ENCODE measurements around the gene ARL6IP4.

ARL6IP4 gene

DNA sequence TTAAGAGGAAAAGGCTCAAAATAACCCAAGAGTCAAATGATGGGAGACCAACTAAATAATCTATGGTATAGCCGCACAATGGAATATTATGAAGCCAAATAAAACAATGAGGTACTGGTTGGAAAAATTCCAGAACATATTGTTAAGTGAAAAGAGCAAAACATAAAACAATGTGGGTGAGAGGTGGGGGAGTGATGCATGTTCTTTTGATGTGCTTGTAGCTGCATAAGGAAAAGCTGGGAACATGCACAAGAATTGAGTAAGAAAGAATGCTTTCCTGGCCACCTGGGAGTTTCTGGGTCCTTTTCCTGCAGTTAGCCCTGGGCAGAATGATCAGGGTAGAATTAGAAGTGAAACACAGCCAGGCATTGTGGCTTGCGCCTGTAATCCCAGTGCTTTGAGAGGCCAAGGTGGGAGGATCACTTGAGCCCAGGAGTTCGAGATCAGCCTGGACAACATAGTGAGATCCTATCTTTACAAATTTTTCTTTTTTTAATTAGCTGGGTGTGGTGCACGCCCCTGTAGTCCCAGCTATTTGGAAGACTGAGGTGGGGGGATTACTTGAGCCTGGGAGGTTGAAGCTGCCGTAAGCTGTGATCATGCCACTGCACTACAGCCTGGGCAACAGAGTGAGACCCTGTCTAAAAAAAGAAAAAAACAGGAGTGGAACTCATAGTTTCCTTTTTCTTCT, 22.1 kb upstream of the ARL6IP4 start:
- DNase-seq (ENCODE audit: low spot score): no peak

DNA sequence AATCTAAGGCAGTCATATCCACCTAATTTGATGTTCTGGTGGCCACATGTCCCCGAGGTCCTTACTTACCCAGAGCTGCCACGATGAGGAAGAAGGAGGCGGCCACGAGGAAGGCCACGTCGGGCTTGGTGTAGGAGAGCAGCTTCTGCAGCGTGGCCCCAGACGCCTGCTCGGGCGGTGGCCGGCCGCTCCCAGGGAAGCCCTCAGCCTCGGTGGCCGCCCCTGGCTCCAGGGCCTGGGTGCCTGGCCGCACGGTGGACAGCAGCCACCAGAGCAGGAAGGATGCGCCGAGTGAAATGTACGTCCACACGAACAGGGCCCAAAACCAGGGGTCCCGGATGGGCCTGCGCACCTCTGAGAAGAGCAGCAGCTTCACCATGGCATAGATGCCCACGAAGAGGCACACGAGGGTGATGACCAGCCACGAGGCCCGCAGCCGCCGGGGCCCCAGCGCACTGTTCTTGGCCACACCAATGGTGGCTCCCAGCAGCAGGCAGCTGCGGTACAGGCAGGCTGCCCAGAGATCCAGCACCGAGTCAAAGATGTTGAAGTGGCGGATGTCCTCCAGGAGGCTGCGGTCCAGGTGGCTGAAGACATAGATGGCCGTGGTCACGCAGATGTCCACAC, 20.8 kb upstream of the ARL6IP4 start:
- no peak for DNase-seq (ENCODE audit: low spot score)

DNA sequence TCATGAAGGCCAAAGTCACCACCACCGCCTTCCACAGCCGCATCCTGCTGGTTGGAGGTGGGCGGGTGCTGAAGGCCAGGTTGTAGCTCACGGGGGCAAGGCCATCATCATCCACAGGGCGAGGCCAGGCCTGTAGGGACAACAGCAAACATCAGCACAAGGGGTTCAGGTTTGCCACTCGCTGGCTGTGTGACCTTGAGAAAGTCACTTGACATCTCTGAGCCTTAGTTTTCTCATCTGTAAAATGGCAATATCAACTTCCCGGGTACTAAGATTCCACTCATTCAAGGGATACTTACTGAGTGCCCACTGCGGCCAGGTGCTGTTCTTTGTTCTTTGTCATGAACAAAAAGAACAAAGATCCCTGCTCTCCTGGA, 20.3 kb upstream of the ARL6IP4 start:
- DNase-seq (ENCODE audit: low spot score): no peak

DNA sequence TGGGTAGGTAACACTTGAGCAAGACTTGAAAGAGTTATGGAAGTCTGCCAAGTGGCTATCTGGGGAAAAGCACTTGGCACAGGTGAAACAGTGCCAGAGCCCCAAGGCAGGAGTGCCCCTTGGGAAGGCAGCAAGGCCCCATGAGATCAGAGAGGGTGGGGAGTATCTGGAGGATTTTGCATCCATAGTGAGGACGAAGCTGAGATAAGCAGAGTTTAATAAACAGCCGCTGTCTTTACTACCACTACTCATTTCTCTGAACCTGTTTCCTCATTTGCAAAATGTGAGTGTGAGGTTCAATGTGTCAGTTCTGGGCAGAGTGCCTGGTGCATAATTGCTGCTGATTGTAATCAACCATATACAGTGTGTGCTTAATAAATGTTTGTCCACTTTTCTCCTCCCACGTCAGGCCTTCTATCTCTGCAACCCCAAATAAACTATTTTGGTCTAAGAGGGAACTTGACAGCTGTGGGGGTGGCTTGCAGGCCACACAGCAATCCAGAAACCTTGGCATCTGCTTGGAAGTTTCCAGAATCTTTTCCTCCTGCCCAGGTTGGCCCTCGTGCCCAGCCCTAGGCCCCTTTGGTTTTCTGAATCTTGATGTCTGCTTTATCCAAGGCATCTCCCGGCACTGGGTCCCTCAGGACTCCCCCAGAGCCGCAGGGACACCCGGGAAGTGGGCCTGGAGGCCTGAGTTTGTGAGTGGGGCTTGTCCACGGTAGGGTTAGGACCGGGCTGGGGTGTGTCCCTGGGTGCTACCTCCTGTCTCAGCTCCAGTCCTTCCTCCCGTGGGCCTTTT, 18.8 kb upstream of the ARL6IP4 start:
- no peak for DNase-seq (ENCODE audit: low spot score)

DNA sequence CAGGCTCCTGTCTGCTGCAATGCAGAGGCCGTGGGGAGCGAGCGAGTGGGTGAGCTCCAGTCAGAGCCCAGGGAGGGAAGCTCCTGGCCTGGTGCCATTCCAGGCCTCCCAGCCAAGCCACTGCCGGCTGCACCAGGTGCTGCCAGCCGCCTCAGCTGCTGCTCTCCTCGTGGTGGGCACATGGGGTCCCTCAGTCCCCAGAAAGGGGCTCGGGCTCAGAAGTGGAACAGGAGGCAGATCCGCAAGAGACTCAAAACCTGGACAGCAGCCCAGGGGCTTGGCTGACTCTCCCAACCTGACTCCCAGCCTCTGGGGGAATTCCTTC, 16.6 kb upstream of the ARL6IP4 start:
- peak; percentile 64 for DNase-seq (ENCODE audit: low spot score)

DNA sequence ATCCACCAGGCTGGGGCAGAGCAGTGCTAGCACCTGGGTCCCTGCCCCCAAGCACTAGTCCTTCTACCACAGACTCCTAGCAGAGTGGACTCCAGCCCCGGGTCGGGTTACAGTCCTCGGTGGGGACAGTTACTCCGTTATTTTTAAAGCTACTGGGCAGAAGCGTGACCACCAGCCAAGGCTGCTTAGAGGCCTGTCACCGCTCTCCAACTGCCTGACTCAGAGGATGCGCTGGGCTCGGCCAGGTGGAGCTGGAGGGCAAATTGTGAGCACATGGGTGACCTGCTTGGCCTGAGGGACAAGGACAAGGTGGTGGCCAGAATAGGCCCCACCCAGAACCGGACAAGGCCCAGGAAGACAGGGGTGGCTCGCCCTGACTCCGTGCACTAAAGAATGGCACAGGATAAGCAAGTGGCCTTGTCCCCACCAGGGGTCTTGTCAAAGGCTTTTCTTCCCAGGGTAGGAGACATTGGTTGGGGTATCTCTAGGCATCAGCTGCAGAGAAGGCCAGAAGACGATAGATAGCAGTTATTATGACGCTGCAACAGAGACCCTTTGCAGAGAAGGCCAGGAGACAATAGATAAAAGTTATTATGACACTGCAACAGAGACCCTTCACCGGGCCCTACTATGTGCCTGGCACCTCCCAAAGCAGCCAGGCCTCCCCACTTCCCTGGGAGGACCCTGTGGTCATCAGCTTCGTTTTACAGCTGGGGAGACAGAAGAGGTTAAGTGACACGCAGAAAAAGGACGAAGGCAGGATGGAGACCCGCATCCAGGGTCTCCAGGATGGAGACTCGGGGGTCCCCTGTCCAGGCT, 15.8 kb upstream of the ARL6IP4 start:
- no peak for DNase-seq (ENCODE audit: low spot score)

DNA sequence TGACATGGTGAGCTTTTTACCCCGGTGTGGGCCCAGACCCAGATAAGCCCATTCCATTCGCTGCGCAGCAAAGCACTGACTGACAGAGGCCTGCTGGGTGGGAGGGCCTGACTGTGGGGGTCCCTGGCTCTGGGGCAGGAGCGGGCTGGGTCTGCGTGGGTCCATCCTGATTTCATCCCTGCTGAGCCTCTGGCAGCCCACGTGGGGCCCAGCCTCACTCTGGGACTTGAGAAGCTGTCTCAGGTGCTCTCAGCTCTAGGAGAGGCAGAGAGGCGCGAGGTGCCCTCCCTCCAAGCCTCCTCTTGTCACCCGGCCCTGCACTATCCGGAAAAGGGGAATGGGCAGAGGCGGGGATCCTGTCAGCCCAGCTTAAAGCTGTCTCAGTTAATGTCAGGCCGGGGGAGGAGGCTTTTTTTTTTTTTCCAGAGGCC, 15.1 kb upstream of the ARL6IP4 start:
- DNase-seq (ENCODE audit: low spot score): no peak

DNA sequence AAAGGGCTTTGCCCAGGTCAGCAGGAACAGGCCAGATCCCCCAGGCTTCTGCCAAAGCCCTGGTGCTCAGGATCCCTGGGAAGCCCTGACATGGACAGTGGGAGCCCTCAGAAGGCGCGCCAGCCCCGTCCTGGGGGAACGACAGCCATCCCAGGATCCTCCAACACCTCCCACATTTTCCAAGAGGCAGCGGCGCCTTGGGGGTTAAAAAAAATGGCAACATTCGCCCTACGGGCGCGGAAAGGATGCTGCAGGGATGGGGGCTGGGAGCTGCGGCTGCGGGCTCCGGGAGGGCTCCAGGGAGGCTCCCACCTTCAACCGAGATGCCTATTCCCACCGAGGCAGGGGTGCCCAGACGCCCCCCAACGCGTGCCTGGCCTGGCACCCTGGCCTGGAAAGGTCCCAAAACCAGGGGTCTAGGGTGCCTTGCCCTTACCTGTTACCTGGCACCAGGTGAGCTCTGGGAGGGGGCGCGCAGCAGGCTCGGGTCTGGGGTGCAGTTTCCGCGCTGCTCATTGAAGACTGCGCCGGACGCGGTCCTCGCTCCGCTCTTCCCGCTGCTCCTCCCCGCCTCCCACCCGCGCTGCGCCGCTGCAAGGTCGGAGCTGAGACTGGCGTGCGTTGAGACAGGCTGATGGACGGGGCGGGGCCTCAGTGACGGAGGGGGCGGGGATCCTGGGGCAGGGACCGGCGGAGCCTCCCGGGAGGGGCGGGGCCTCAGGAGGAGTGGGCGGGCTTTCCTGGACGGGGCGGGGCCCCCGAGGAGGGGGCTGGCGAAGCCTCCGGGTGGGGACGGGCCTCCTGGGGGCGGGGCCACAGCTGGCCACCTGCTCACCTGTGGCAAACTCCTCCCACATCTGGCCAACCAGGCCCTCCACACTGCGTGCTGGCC, 14.4 kb upstream of the ARL6IP4 start, which contains the start of gene ABCB9:
ABCB9 (minus strand) TSS at position 613 of the 892 bp plus-strand sequence. CDS start 6,228 bp downstream, outside the sequence.
- peak; percentile 97 for DNase-seq (ENCODE audit: low spot score)

DNA sequence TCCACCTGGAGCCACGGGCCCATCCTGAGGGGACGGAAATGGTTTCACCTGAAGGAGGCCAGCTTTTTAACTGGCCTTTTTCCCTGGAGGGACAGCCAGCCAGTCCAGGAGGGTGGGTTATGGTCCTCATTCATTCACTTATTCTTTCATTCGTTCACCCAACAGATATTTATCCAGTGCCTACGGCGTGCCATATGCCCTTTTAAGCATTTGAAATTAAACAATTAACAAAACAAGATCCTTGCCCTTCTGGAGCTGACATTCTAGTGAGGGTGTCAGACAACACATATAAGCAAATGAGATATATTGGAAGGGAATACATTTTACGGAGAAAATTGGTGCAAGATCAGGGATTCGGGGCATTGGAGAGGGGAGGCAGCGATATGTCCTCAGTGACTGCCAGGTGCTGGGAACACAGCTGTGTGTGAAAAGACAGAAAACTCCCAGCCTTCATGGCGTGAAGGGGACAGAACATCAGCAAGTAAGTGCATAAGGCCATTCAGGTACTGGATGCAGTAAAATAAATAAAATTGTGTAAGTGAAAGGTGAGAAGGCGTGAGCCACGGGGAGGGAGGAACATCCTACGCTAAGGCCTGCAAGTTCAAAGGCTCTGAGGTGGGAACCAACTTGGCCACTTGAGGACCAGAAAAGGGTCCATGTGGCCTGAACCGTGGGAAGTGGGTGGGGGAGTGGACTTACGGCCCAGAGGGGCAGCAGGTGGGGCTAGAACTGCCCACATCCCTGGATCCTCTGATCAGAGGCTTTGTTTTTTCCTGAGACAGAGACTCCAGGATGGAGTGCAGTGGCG, 13.5 kb upstream of the ARL6IP4 start:
- DNase-seq (ENCODE audit: low spot score): no peak

DNA sequence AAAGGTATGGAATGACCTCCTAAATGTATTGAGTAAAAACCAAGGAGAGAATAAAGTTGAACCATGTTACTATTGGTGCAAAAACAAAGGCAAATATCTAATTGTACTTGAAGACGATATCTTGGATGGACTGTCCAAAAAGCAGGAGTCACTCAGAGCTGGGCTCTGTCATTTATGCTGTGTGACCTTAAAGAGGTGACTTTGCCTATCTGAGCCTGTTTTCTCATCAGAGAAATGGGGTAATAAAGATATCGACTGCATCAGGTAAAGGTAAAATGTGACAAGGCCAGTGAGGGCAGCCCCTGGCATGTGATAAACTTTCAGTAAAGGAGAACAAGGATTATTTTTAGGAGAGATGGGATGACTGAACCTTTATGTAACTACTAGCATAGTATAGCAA, 12.4 kb upstream of the ARL6IP4 start:
- DNase-seq (ENCODE audit: low spot score): no peak

DNA sequence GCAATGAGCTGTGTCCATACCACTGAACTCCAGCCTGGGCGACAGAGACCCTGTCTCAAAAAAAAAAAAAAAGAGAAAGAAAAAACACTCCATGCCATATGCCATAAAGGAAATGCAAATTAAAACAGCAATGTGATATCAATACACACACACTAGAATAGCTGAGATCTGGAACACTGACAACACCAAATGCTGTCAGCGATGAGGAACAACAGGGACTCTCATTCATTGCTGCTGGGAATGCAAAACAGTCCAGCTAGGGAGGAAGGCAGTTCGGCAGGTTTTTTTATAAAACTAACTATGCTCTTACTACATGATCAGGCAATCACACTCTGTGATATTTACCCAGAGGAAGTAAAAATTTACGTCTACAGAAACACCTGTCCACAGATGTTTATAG, 10.8 kb upstream of the ARL6IP4 start:
- DNase-seq (ENCODE audit: low spot score): no peak

DNA sequence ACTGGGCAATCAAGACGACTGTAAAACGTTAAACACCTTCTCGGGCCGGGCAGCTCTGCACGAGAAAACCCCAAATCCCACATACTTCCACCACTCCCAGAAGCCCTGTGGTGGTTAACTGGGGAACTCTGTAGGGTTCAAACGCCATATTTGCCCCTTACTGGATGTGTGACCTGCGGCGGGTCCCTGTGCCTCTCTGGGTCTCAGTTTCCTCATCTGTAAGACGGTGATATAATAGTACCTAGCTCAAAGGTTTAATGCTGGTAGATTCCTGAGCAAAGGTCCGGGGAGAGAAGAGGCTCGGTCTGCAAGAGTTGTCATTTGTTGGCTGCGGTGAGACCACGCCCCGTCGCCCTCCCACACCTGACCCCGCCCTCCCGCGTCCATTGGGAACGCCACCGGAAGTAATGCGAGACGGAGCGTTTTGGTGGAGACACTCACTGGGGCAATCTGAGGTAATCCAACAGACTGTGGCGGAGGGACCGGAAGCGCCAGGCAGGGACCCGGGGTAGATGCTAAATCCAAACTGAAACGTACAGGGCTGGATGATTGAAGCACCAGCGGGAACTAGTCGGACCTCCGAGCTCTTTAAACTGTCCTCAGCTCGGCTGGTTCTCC, 6.1 kb upstream of the ARL6IP4 start:
- peak; percentile 93 for DNase-seq (ENCODE audit: low spot score)

DNA sequence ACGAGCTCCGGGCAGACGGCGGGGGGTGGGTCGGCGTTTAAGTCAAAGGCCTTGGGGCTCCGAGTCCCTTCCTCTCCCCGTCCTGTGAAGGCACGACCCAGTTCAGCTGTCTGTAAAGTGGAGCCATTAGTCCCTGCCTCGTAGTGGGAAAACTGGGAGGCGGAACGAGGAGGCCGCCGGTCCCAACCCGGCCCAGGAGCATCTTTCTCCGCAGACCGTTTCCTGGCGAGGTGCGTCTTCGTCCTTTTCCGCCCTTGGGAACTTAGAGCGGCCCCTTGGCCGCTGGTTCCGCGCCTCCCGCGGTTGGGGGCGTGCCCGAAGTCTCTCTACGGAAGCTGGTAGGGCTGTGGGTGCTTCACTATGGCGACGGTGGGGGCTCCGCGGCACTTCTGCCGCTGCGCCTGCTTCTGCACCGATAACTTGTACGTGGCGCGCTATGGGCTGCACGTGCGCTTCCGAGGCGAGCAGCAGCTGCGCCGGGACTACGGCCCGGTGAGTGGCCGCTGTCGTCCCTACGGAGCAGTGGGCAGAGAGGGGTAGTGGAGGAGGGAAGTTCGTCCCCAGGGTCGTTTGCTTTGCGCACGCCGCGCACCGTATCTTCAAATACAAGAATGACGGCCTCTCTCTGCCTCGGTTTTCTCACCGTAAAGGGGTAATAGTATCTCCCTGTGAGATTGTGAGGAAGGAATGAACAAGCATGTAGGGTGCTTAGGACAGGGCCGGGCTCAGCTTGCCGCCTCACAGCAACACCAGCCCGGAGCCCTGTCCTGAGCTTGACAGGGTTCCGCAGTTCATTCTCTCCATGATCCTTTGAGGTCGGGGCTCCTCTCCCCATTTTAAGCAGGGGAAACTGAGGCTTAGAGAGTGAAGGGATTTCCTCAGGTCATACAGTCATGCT, 5.3 kb upstream of the ARL6IP4 start, which contains the start of gene OGFOD2:
OGFOD2 (plus strand) TSS at position 353 of the 898 bp plus-strand sequence; CDS start at position 361, 8 bp downstream.
- peak; percentile 91 for DNase-seq (ENCODE audit: low spot score)

DNA sequence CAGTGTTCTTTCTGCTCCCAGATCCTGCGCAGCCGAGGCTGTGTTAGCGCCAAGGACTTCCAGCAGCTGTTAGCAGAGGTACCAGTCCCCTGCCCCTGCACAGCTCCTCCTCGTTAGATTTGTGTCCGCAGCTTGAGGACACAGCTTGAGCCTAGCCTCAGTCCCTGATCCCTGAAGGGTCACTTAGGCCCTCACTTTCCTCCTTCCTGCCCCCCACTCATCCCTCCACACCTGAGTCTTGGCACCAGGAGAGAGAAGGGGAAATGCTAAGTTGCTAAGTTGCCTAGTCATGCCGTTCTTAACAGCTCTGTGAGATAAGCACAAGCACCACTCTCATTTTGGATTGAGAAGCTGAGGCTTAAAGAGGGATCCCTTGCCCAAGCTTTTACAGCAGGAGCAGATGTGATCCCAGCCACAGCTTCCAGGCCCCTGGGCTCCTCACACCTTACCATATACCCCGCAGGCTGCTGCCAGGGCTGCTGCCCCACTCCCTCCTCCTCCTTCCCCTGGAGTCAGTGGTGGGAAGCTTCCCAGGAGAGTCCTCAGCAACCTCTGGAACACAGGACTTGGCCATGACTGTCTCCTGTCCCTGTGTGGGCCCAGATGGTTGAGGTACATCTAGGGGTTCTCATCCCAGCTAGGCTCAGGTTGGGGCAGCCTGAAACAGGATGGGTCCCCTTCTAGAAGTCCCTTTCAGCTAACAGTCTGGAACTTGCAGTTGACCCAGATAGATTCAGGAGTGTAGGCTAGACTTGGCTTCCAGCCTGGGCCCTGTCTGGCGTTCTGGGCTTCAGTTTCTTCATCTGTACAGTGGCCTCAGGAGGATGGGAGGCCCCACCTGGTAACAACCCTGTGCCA, 4.5 kb upstream of the ARL6IP4 start:
- no peak for DNase-seq (ENCODE audit: low spot score)

DNA sequence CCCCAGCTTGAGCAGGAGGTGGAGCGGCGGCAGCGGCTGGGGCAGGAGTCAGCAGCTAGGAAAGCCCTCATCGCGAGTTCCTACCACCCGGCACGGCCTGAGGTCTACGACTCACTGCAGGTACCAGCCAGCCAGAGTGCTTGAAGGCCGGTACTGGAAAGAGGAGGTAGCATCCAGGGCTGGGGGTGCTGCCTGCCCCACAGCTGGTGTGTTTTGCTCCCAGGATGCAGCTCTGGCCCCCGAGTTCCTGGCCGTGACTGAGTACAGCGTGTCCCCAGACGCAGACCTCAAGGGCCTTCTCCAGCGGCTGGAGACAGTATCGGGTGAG, 3.9 kb upstream of the ARL6IP4 start:
- no peak for DNase-seq (ENCODE audit: low spot score)

DNA sequence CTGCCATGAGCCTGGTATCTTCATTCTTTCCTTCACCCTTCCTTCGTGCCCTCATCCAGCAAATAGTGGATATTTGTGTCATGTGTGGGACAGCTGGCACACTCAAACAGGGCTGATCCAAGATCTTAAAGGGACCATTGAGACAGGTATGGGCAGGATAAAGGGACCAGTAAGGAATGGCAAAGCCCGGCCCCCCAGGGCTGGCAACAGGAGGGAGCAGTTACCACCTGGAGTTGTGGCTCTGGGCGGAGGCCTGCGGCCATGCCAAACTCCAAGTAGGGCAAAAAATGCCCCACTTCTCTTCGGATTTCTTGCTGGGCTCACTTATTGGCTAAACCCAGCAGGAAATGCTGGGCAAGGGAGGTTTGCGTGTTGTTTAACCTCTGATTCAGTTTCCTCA, 3.3 kb upstream of the ARL6IP4 start:
- no peak for DNase-seq (ENCODE audit: low spot score)

DNA sequence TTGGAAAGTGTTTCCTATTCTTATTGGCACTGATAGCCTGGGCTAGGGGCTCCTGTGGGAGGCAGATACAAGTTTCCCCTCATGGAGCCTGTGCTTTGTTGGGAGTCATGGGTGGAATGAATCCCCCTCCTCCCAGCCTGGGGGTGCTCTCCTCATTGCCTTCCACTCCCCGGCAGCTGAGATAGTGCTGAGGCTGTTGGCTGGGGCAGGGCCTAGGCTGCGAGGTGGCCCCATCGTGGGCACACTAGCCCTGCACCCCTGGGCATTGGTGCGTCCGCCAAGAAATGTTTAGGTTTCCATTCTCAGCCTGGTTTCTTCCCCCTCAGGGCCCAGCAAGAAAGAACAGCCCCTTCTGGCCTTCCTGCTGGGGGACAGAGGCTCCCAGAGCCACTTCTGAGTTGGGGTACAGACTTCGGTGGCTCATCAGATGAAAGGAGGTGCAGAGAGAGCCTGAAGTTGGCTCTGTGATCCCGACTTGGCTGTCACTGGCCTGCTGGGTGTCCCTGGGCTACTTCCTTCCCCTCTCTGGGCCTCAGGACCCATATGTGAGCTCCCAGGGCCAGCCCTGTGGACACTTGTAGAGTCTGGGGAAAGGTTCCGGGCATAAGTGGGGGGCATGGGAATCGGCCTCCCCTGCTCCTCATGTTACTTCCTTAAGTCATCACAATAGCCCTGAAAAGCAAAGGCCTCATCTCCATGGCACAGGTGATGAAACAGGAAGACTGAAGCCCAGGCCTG, 2.7 kb upstream of the ARL6IP4 start:
- DNase-seq (ENCODE audit: low spot score): no peak

Measured in AG08396 (cell line).